Measurements from ENCODE around the gene MTARC1. TPM values are rescaled to one million over a fixed set of nuclear protein-coding genes. Genes with fewer than 3 reads are reported as not detected.

Gene MTARC1
- total and polyA plus RNA-seq, 2 of the 4 experiments (the other 2 are of a cell fraction), result 0.18 to 0.55 TPM

DNA sequence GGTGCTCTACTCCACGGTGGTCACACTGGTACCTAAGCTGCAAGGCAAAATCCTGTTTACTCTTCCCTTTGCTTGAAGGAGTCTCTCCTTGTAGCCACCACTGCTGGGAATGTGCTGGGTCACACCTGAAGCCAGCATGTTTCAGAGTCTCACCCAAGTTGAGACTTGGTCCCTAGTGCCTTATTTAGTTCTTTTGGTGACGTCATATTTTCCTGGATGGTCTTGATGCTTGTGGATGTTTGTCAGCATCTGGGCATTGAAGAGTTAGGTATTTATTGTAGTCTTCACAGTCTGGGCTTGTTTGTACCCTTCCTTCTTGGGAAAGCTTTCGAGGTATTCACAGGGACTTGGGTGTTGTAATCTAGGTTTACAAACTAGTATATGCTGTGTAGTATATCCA lies 44.2 kb upstream of the MTARC1 start:
- Histone ChIP-seq H3K4me3 (ENCODE audit: insufficient read depth, low read depth, low read length) (no peak overlapping the region), H2BK15ac (ENCODE audit: low read depth, low read length) (no peak overlapping the region), H3K27me3 (ENCODE audit: control insufficient read depth, insufficient read depth, low read length) (peaks cover 2% of the 10 kb centered on the region; the same call in 1 of the 2 replicates), H3K56ac (ENCODE audit: extremely low read depth, insufficient read depth, low read length) (no peak overlapping the region), H3K4ac (ENCODE audit: low read depth, low read length) (no peak overlapping the region), H3K9ac (ENCODE audit: low read depth, low read length) (no peak overlapping the region), H3K27ac (ENCODE audit: insufficient read depth, low read length) (no peak overlapping the region), H3K4me1 (ENCODE audit: control insufficient read depth, insufficient read depth, low read length) (no peaks in the 10 kb centered on the region), H3K18ac (ENCODE audit: low read depth, low read length) (no peak overlapping the region), H3K9me1 (ENCODE audit: insufficient read depth, low read length) (no peaks in the 10 kb centered on the region; the same call in 1 of the 2 replicates), H3K9me3 (ENCODE audit: control insufficient read depth, insufficient read depth, low read length) (no peaks in the 10 kb centered on the region), H2BK5ac (ENCODE audit: low read depth, low read length, poor library complexity, severe bottlenecking) (no peak overlapping the region), H2AFZ (replicated peaks; ENCODE audit: low read length, poor library complexity) (no peak overlapping the region), H3K36me3 (ENCODE audit: control insufficient read depth, insufficient read depth, low read length) (no peaks in the 10 kb centered on the region), H3K79me1 (ENCODE audit: low read depth in 1 of 2, low read length in 2 of 2) (no peaks in the 10 kb centered on the region), H3K4me2 (ENCODE audit: low read depth, low read length) (no peak overlapping the region), H2AK9ac (replicated peaks; ENCODE audit: low read depth, low read length, poor library complexity) (no peak overlapping the region), H3K14ac (replicated peaks; ENCODE audit: low read depth, low read length) (no peak overlapping the region), H4K8ac (ENCODE audit: low read depth in 2 of 2, low read length in 2 of 2) (no peak overlapping the region), H4K91ac (ENCODE audit: insufficient read depth, low read depth, low read length) (no peak overlapping the region), H4K5ac (ENCODE audit: low read depth, low read length) (no peak overlapping the region), H2BK120ac (ENCODE audit: low read depth, low read length) (no peak overlapping the region), H2AK5ac (ENCODE audit: low read depth, low read length) (no peak overlapping the region), H2BK20ac (ENCODE audit: low read depth, low read length) (no peak overlapping the region), H3K23ac (ENCODE audit: low read depth, low read length) (no peak overlapping the region), H4K20me1 (ENCODE audit: insufficient read depth, low read length) (no peaks in the 10 kb centered on the region)
- ATAC-seq (ENCODE audit: low read depth), result no peak
- no peak for DNase-seq
- BruUV-seq (replicated peaks), result no TSS peak
- WGBS, 2 experiments (ENCODE audit: extremely low coverage in 2 of 2, insufficient read length in 1 of 2), result no CpG with 5 or more reads among the region's 3 CpGs
- dilution Hi-C loops (cut with HindIII; ENCODE audit: low sequenced_read_pairs, unreplicated experiment), result no loop called here
- TF ChIP-seq, protein P1, sequence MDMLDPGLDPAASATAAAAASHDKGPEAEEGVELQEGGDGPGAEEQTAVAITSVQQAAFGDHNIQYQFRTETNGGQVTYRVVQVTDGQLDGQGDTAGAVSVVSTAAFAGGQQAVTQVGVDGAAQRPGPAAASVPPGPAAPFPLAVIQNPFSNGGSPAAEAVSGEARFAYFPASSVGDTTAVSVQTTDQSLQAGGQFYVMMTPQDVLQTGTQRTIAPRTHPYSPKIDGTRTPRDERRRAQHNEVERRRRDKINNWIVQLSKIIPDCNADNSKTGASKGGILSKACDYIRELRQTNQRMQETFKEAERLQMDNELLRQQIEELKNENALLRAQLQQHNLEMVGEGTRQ (IDR thresholded peaks at IDR 0.05; ENCODE audit: low read depth, low read length), result no peak
- TF ChIP-seq RAD21 (IDR thresholded peaks at IDR 0.05; ENCODE audit: low read length), result no peak
- ChIA-PET CTCF (no interaction called here), POLR2A (ENCODE audit: unreplicated experiment) (no interaction called here)
- intact Hi-C loops (cut with micrococcal nuclease), result no loop called here
- in situ Hi-C loops (cut with MboI; ENCODE audit: low sequenced_read_pairs), result no loop called here

Measured in IMR-90 (cell line).